Panc1 (cell line): ENCODE results near the gene GPRC5B. TPM values are rescaled to one million over a fixed set of nuclear protein-coding genes. Genes with fewer than 3 reads are reported as not detected.

ENCODE experiments used
- ATAC-seq: fragments of 200-7000 bp; cut with Tn5 transposase; 2 replicates; pipeline ENCODE4 v1.9.1; 2020; ENCODE audit warnings: mild to moderate bottlenecking, moderate library complexity
- BruUV-seq: library from RNA; stranded (reverse); fragments of 400-500 nt; replicated peaks from 2 replicates; lab custom pipeline; 2021; lab: Mats Ljungman, UMichigan
- CTCF ChIA-PET: fragments of 300-600 bp; sonication (Branson Sonifier 250); formaldehyde crosslinking; loops from one replicate; lab custom pipeline; 2022; ENCODE audit warnings: antibody characterized with exemption; lab: Charles Lee
- POLR2A ChIA-PET: fragments of 300-600 bp; sonication (Branson Sonifier 250); formaldehyde crosslinking; loops from one replicate; lab custom pipeline; 2022; ENCODE audit warnings: antibody characterized with exemption; lab: Charles Lee
- DNase-seq: peaks from one replicate; pipeline ENCODE4 v3.0.0-alpha.2; 2010; ENCODE audit warnings: low read depth, low spot score
- H3K27ac ChIP-seq: 2 replicates; pipeline ENCODE4 v1.5.1; 2011; ENCODE audit warnings: mild to moderate bottlenecking, low read length, inconsistent platforms
- H3K27me3 ChIP-seq: fragments of 200-500 bp; sonication (Bioruptor generic); 2 replicates; pipeline ENCODE4 v1.6.0; 2014; ENCODE audit warnings: low read length, inconsistent platforms; ENCODE audit not compliant: control insufficient read depth, insufficient read depth
- H3K36me3 ChIP-seq: fragments of 200-500 bp; sonication (Bioruptor generic); 2 replicates; pipeline ENCODE4 v1.5.1; 2014; ENCODE audit warnings: inconsistent platforms, mild to moderate bottlenecking, low read length, moderate library complexity; ENCODE audit not compliant: control insufficient read depth, insufficient read depth
- H3K4me1 ChIP-seq: 2 replicates; pipeline ENCODE4 v1.5.1; 2011; ENCODE audit warnings: inconsistent platforms, mild to moderate bottlenecking, low read length, moderate library complexity; ENCODE audit not compliant: control insufficient read depth, insufficient read depth
- H3K4me3 ChIP-seq, 2 experiments: 2 replicates each; pipeline ENCODE4 v1.5.1; 2011 to 2012; ENCODE audit warnings: low read depth in 2 of 2, low read length in 2 of 2, mild to moderate bottlenecking in 2 of 2, inconsistent platforms in 1 of 2, moderate library complexity in 1 of 2
- H3K9me3 ChIP-seq: fragments of 200-500 bp; sonication (Bioruptor generic); 2 replicates; pipeline ENCODE4 v1.5.1; 2014; ENCODE audit warnings: low read depth, mild to moderate bottlenecking, inconsistent platforms, low read length, moderate library complexity; ENCODE audit not compliant: control insufficient read depth, insufficient read depth
- POLR2AphosphoS5 ChIP-seq: IDR thresholded peaks from 2 replicates; pipeline ENCODE4 v1.6.1; 2012; ENCODE audit warnings: mild to moderate bottlenecking, low read depth, low read length, moderate library complexity
- SIN3A ChIP-seq: IDR thresholded peaks from 2 replicates; pipeline ENCODE4 v1.6.1; 2012; ENCODE audit warnings: low read depth, mild to moderate bottlenecking, low read length, moderate library complexity, borderline replicate concordance; ENCODE audit not compliant: insufficient read depth
- TCF7L2 ChIP-seq: IDR thresholded peaks from 2 replicates; pipeline ENCODE4 v1.6.1; 2011; ENCODE audit warnings: mild to moderate bottlenecking, low read depth, low read length, inconsistent platforms
- in situ Hi-C: cut with HindIII; loops from 2 replicates; pipeline ENCODE4 v1.10.0; 2016; ENCODE audit warnings: low sequenced_read_pairs, low pct_unique_long_range_greater_than_20kb
- intact Hi-C: fragments of 100-400 bp; cut with micrococcal nuclease; formaldehyde crosslinking; loops from one replicate; pipeline ENCODE4 v1.10.0; 2022; ENCODE audit not compliant: unreplicated experiment
- total RNA-seq: library from RNA; stranded (reverse); gene quantifications from one replicate; pipeline ENCODE4 v1.2.1, GENCODE V29; 2021; ENCODE audit not compliant: unreplicated experiment
- TF ChIP-seq, protein P1 (sequence below), 2 experiments: IDR thresholded peaks; 2 replicates each; pipeline ENCODE4 v1.6.1; 2011 to 2012; ENCODE audit warnings: low read depth in 2 of 2, control low read depth in 1 of 2, low read length in 1 of 2, mild to moderate bottlenecking in 1 of 2, moderate library complexity in 1 of 2; ENCODE audit not compliant: insufficient read depth in 1 of 2
- TF ChIP-seq, protein P2 (sequence below): fragments of 450-650 bp; IDR thresholded peaks from 2 replicates; pipeline ENCODE4 v1.5.1; 2017; ENCODE audit warnings: mild to moderate bottlenecking

The GPRC5B gene
- total RNA-seq, 1 experiment from 2014 or later = 10.4 TPM

DNA sequence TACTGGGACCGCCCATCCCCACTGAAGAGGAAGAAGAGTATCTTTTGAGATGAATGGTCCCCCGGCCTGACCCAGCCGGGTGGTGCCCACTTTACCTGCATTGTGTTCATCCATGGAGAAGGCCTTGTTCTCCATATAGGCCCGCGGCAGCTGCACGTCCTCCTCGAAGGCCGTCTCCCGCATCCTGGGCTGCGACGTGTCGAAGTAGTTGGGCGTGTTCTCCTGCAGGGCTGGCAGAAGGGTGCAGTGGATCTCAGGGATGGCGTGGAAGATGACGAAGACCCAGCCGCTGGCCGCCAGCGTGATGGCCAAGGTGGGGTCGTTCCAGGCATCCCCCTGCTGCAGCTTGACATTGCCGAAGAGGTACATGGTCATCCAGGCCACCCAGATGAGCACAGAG, 12.9 kb downstream of the GPRC5B start:
- intact Hi-C loops (no loop called here), in situ Hi-C loops (no loop called here)
- Histone ChIP-seq H3K9me3 (no peaks in the 10 kb centered on the region), H3K36me3 (no peaks in the 10 kb centered on the region), H3K4me3 (no peak overlapping the region), H3K27me3 (no peaks in the 10 kb centered on the region), H3K27ac (no peak overlapping the region), H3K4me1 (no peaks in the 10 kb centered on the region)
- ChIA-PET POLR2A (no interaction called here), CTCF (no interaction called here)
- DNase-seq (no peak), ATAC-seq (no peak)
- TF ChIP-seq, protein P1, sequence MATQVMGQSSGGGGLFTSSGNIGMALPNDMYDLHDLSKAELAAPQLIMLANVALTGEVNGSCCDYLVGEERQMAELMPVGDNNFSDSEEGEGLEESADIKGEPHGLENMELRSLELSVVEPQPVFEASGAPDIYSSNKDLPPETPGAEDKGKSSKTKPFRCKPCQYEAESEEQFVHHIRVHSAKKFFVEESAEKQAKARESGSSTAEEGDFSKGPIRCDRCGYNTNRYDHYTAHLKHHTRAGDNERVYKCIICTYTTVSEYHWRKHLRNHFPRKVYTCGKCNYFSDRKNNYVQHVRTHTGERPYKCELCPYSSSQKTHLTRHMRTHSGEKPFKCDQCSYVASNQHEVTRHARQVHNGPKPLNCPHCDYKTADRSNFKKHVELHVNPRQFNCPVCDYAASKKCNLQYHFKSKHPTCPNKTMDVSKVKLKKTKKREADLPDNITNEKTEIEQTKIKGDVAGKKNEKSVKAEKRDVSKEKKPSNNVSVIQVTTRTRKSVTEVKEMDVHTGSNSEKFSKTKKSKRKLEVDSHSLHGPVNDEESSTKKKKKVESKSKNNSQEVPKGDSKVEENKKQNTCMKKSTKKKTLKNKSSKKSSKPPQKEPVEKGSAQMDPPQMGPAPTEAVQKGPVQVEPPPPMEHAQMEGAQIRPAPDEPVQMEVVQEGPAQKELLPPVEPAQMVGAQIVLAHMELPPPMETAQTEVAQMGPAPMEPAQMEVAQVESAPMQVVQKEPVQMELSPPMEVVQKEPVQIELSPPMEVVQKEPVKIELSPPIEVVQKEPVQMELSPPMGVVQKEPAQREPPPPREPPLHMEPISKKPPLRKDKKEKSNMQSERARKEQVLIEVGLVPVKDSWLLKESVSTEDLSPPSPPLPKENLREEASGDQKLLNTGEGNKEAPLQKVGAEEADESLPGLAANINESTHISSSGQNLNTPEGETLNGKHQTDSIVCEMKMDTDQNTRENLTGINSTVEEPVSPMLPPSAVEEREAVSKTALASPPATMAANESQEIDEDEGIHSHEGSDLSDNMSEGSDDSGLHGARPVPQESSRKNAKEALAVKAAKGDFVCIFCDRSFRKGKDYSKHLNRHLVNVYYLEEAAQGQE (IDR thresholded peaks at IDR 0.05; ENCODE audit: insufficient read depth in 1 of 2, low read depth in 2 of 2, low read length in 1 of 2) = no peak
- TF ChIP-seq TCF7L2 (no peak), SIN3A (no peak), POLR2AphosphoS5 (no peak)
- TF ChIP-seq, protein P2, sequence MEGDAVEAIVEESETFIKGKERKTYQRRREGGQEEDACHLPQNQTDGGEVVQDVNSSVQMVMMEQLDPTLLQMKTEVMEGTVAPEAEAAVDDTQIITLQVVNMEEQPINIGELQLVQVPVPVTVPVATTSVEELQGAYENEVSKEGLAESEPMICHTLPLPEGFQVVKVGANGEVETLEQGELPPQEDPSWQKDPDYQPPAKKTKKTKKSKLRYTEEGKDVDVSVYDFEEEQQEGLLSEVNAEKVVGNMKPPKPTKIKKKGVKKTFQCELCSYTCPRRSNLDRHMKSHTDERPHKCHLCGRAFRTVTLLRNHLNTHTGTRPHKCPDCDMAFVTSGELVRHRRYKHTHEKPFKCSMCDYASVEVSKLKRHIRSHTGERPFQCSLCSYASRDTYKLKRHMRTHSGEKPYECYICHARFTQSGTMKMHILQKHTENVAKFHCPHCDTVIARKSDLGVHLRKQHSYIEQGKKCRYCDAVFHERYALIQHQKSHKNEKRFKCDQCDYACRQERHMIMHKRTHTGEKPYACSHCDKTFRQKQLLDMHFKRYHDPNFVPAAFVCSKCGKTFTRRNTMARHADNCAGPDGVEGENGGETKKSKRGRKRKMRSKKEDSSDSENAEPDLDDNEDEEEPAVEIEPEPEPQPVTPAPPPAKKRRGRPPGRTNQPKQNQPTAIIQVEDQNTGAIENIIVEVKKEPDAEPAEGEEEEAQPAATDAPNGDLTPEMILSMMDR = no peak
- no TSS peak for BruUV-seq

DNA sequence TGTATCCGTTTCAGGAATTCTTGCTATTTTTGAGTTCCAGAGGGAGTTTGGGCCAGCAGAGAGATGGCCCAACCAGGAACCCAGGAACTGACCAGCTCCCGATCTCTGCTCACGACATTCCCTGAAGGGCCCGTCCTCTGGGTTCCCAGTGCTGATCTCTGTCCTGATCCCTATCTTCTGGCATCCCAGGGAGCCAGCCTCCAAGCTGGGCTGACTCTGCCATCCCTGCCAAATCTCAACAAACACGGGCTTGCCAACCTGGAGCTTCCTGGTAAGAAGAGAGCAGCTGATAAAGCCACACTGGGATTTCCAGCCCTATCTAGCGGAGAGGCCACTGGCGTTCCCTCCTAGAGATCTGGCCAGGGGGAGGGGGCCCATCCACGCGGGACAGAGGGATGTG, 16.2 kb downstream of the GPRC5B start:
- in situ Hi-C loops (no loop called here), intact Hi-C loops (no loop called here)
- Histone ChIP-seq H3K27ac (no peak overlapping the region), H3K4me3 (no peak overlapping the region), H3K4me1 (no peaks in the 10 kb centered on the region), H3K36me3 (no peaks in the 10 kb centered on the region), H3K27me3 (no peaks in the 10 kb centered on the region), H3K9me3 (no peaks in the 10 kb centered on the region)
- no peak for ATAC-seq
- ChIA-PET POLR2A (no interaction called here), CTCF (no interaction called here)
- BruUV-seq = no TSS peak
- no peak for DNase-seq
- TF ChIP-seq, protein P1 (IDR thresholded peaks at IDR 0.05; ENCODE audit: insufficient read depth in 1 of 2, low read depth in 2 of 2, low read length in 1 of 2) = no peak
- TF ChIP-seq SIN3A = no peak
- TF ChIP-seq POLR2AphosphoS5 = no peak
- TF ChIP-seq TCF7L2 = no peak
- TF ChIP-seq, protein P2 = no peak
